Transverse colon (tissue), 4 donors: ENCODE data around the gene SRRM5. TPM values are rescaled to one million over a fixed set of nuclear protein-coding genes. Genes with fewer than 3 reads are reported as not detected.

Source experiments
- DNase-seq: peaks from one replicate; pipeline ENCODE4 v3.0.0-alpha.2; 2019
- H3K27ac ChIP-seq, 4 donors: fragments of 200-600 bp; sonication (generic); 2 replicates each; pipeline ENCODE4 v1.5.1; 2016 to 2018; ENCODE audit warnings: inconsistent platforms in 4 of 4
- H3K27me3 ChIP-seq: fragments of 200-600 bp; sonication (generic); 2 replicates; pipeline ENCODE4 v1.5.1; 2017; ENCODE audit warnings: inconsistent platforms
- H3K36me3 ChIP-seq, 4 donors: fragments of 200-600 bp; sonication (generic); 2 replicates each; pipeline ENCODE4 v1.5.1; 2017 to 2019; ENCODE audit warnings: inconsistent platforms in 4 of 4
- H3K4me1 ChIP-seq, 4 donors: fragments of 200-600 bp; sonication (generic); 2 replicates each; pipeline ENCODE4 v1.5.1; 2017 to 2020; ENCODE audit warnings: inconsistent platforms in 4 of 4
- H3K4me3 ChIP-seq, 4 donors: fragments of 200-600 bp; sonication (generic); 1 replicate in 1 of 4; 2 replicates in 3 of 4; pipeline versions ENCODE4 v1.5.1 to v1.6.1; 2017 to 2019; ENCODE audit warnings: inconsistent platforms in 4 of 4
- H3K9me3 ChIP-seq, 2 donors: fragments of 200-600 bp; sonication (generic); 2 replicates each; pipeline ENCODE4 v1.5.1; 2017 to 2019; ENCODE audit warnings: inconsistent platforms in 2 of 2
- CTCF ChIP-seq, 5 experiments: fragments of 200-600 bp in 3 of 5; fragments of 450-650 bp in 2 of 5; sonication (generic) in 3 of 5; IDR thresholded peaks; 1 replicate in 2 of 5; 2 replicates in 3 of 5; pipeline ENCODE4 v1.5.1; 2016 to 2017; ENCODE audit warnings: antibody characterized with exemption in 5 of 5, inconsistent platforms in 3 of 5, mild to moderate bottlenecking in 2 of 5, moderate library complexity in 1 of 5
- EP300 ChIP-seq: sonication (generic); formaldehyde crosslinking; IDR thresholded peaks from one replicate; pipeline ENCODE4 v1.6.1; 2017; ENCODE audit warnings: antibody characterized with exemption, low read depth
- POLR2A ChIP-seq: fragments of 450-650 bp; IDR thresholded peaks from one replicate; pipeline ENCODE4 v1.6.1; 2016; ENCODE audit warnings: antibody characterized with exemption, mild to moderate bottlenecking, moderate library complexity
- POLR2AphosphoS5 ChIP-seq, 3 donors: sonication (generic); formaldehyde crosslinking; IDR thresholded peaks; one replicate each; pipeline ENCODE4 v1.6.1; 2016; ENCODE audit warnings: antibody characterized with exemption in 3 of 3
- WGBS, 2 donors: methylation state at CpG; one replicate each; pipeline ENCODE4 v1.1.5; 2018; ENCODE audit warnings: low coverage in 1 of 2; 5-methylcytosine and 5-hydroxymethylcytosine counted together
- in situ Hi-C, 4 donors: fragments of 200-750 bp; cut with MboI; loops; one replicate each; pipeline versions ENCODE4 v1.15.0 to v1.15.1; 2017; ENCODE audit warnings: low sequenced_read_pairs in 3 of 4, low pct_ligation_motif_present in 1 of 4, low pct_unique_long_range_greater_than_20kb in 1 of 4
- intact Hi-C: fragments of 100-400 bp; cut with DNase I; formaldehyde crosslinking; loops from one replicate; pipeline ENCODE4 v1.15.1; 2023; ENCODE audit warnings: low total_unique reads
- total RNA-seq, 4 donors: library from RNA; depleted of rRNA; stranded (reverse); fragments of >200 nt; gene quantifications; one replicate each; pipeline ENCODE4 v1.1.0, GENCODE V29; 2016

SRRM5 gene
- total RNA-seq, 4 donors from 2014 or later: 0.14 to 2.2 (median 0.64) TPM; not detected in 1

- WGBS, 2 donors: 60 to 69% methylated on average over 3 to 14 of the region's 14 CpGs
- peak; percentile 65 for DNase-seq
- intact Hi-C loops: loop anchor here (10.0 kb wide), 1 partner anchor 87 kb away; no protein-coding TSS in a partner anchor
- in situ Hi-C loops: no loop called here
- H3K4me3 ChIP-seq: no peak overlapping the region
- peaks cover 0 to 8% (median 0%) of the 10 kb centered on the region in 4 donors for H3K36me3 ChIP-seq
- H3K9me3 ChIP-seq: no peaks in the 10 kb centered on the region
- TF ChIP-seq EP300 (no peak), POLR2AphosphoS5 (IDR thresholded peaks at IDR 0.05) (peak in 1 of 3 donors; percentile 9), CTCF (IDR thresholded peaks at IDR 0.05) (peak; percentile 70 to 80 (median 73)), POLR2A (no peak)
- H3K27me3 ChIP-seq: no peaks in the 10 kb centered on the region
- H3K4me1 ChIP-seq: no peaks in the 10 kb centered on the region
- peak overlapping the region in 1 of 4 donors; percentile 28 for H3K27ac ChIP-seq
Measured at GRCh38 chr19:43651758-43652545, 40.1 kb downstream of the SRRM5 start.

- Histone ChIP-seq H3K27ac (no peak overlapping the region), H3K27me3 (no peaks in the 10 kb centered on the region), H3K4me3 (no peak overlapping the region), H3K9me3 (no peaks in the 10 kb centered on the region), H3K36me3 (peaks cover 0 to 8% (median 0%) of the 10 kb centered on the region in 4 donors), H3K4me1 (no peaks in the 10 kb centered on the region)
- in situ Hi-C loops: no loop called here
- no peak for TF ChIP-seq POLR2AphosphoS5 (IDR thresholded peaks at IDR 0.05)
- TF ChIP-seq POLR2A: no peak
- no peak for TF ChIP-seq EP300
- no peak for TF ChIP-seq CTCF (IDR thresholded peaks at IDR 0.05)
- no peak for DNase-seq
- WGBS, 2 donors: 70% methylated on average over 5 of the region's 5 CpGs; no CpG with 5 or more reads in 1 of the 2 donors
- intact Hi-C loops: loop anchor here (10.0 kb wide), 1 partner anchor 88 kb away; no protein-coding TSS in a partner anchor
Measured at GRCh38 chr19:43652546-43652874, 40.6 kb downstream of the SRRM5 start.

GRCh38 chr19:43656436-43656835 lies 44.5 kb downstream of the SRRM5 start:
- in situ Hi-C loops: no loop called here
- Histone ChIP-seq H3K27me3 (no peaks in the 10 kb centered on the region), H3K4me3 (no peak overlapping the region), H3K27ac (no peak overlapping the region), H3K4me1 (no peaks in the 10 kb centered on the region), H3K36me3 (no peaks in the 10 kb centered on the region), H3K9me3 (no peaks in the 10 kb centered on the region)
- intact Hi-C loops: loop anchor here (10.0 kb wide), 1 partner anchor 92 kb away; no protein-coding TSS in a partner anchor
- DNase-seq: no peak
- 91% methylated on average over 6 of the region's 6 CpGs; no CpG with 5 or more reads in 1 of the 2 donors for WGBS, 2 donors
- no peak for TF ChIP-seq CTCF (IDR thresholded peaks at IDR 0.05)

GRCh38 chr19:43658001-43658400 lies 46.1 kb downstream of the SRRM5 start:
- intact Hi-C loops (loop anchor here (10.0 kb wide), 1 partner anchor 93 kb away; no protein-coding TSS in a partner anchor), in situ Hi-C loops (no loop called here)
- Histone ChIP-seq H3K9me3 (no peaks in the 10 kb centered on the region), H3K4me1 (no peaks in the 10 kb centered on the region), H3K27me3 (no peaks in the 10 kb centered on the region), H3K4me3 (no peak overlapping the region), H3K36me3 (no peaks in the 10 kb centered on the region), H3K27ac (no peak overlapping the region)
- DNase-seq: no peak
- 85% methylated on average over 2 of the region's 2 CpGs; no CpG with 5 or more reads in 1 of the 2 donors for WGBS, 2 donors
- TF ChIP-seq EP300 (no peak), POLR2A (no peak), CTCF (IDR thresholded peaks at IDR 0.05) (no peak), POLR2AphosphoS5 (IDR thresholded peaks at IDR 0.05) (no peak)
